HEK293 (cell line): ENCODE results near the gene TTN.

Experiments used
- CTCF ChIA-PET: fragments of 350-600 bp; formaldehyde crosslinking; extraction: SDS; loops from one replicate; lab custom pipeline; 2021; ENCODE audit warnings: antibody characterized with exemption; lab: Yijun Ruan, JAX
- POLR2A ChIA-PET: fragments of 300-600 bp; formaldehyde crosslinking; extraction: SDS; loops from one replicate; lab custom pipeline; 2020; ENCODE audit warnings: antibody characterized with exemption, inconsistent platforms; lab: Yijun Ruan, JAX
- H3K27ac ChIP-seq: fragments of 200-500 bp; sonication (Bioruptor generic); 2 replicates; pipeline ENCODE4 v1.5.1; 2014; ENCODE audit warnings: low read depth, low read length, control low read depth, inconsistent platforms; ENCODE audit errors: extremely low read depth
- H3K36me3 ChIP-seq, 2 experiments: fragments of 200-500 bp in 1 of 2; sonication (Bioruptor generic) in 1 of 2; 1 replicate in 1 of 2; 2 replicates in 1 of 2; pipeline ENCODE4 v1.5.1; 2014 to 2017; ENCODE audit warnings: inconsistent platforms in 2 of 2, low read length in 2 of 2; ENCODE audit not compliant: control insufficient read depth in 2 of 2, insufficient read depth in 1 of 2
- H3K4me1 ChIP-seq: fragments of 200-500 bp; sonication (Bioruptor generic); 2 replicates; pipeline ENCODE4 v1.5.1; 2014; ENCODE audit warnings: mild to moderate bottlenecking, low read length, inconsistent platforms; ENCODE audit not compliant: control insufficient read depth, insufficient read depth
- H3K4me3 ChIP-seq: 2 replicates; pipeline ENCODE4 v1.5.1; 2011; ENCODE audit warnings: low read depth, mild to moderate bottlenecking, control low read depth, low read length, moderate library complexity
- H3K9me3 ChIP-seq: fragments of 200-500 bp; sonication (Bioruptor generic); 2 replicates; pipeline ENCODE4 v1.5.1; 2014; ENCODE audit warnings: low read depth, low read length, inconsistent platforms; ENCODE audit not compliant: control insufficient read depth, insufficient read depth
- BCL11A ChIP-seq: fragments of 450-650 bp; formaldehyde crosslinking; IDR thresholded peaks from 2 replicates; pipeline ENCODE4 v1.5.1; 2016; ENCODE audit warnings: low read depth, missing biosample characterization, missing genetic modification characterization
- ELK4 ChIP-seq: IDR thresholded peaks from 2 replicates; pipeline ENCODE4 v1.6.1; 2011; ENCODE audit warnings: mild to moderate bottlenecking, low read depth, low read length, borderline replicate concordance
- SALL2 ChIP-seq: fragments of 450-650 bp; formaldehyde crosslinking; IDR thresholded peaks from 2 replicates; pipeline ENCODE4 v1.5.0; 2017; ENCODE audit warnings: missing biosample characterization, mild to moderate bottlenecking, missing genetic modification characterization, borderline replicate concordance
- TCF7L2 ChIP-seq: IDR thresholded peaks from 2 replicates; pipeline ENCODE4 v1.6.1; 2011; ENCODE audit warnings: low read depth, mild to moderate bottlenecking, inconsistent platforms, low read length, moderate library complexity, borderline replicate concordance
- WT1 ChIP-seq: fragments of 450-650 bp; formaldehyde crosslinking; IDR thresholded peaks from 2 replicates; pipeline ENCODE4 v1.5.1; 2016; ENCODE audit warnings: missing biosample characterization, missing genetic modification characterization
- ZBTB21 ChIP-seq: fragments of 450-650 bp; formaldehyde crosslinking; IDR thresholded peaks from 2 replicates; pipeline ENCODE4 v1.5.1; 2017; ENCODE audit warnings: missing biosample characterization, missing genetic modification characterization
- ZNF174 ChIP-seq: fragments of 450-650 bp; formaldehyde crosslinking; IDR thresholded peaks from 2 replicates; pipeline ENCODE4 v1.5.0; 2017; ENCODE audit warnings: missing biosample characterization, mild to moderate bottlenecking, missing genetic modification characterization
- ZNF221 ChIP-seq: fragments of 450-650 bp; formaldehyde crosslinking; IDR thresholded peaks from 2 replicates; pipeline ENCODE4 v1.5.1; 2017; ENCODE audit warnings: missing biosample characterization, missing genetic modification characterization, borderline replicate concordance
- ZNF311 ChIP-seq: fragments of 450-650 bp; formaldehyde crosslinking; IDR thresholded peaks from 2 replicates; pipeline ENCODE4 v1.5.1; 2017; ENCODE audit warnings: missing biosample characterization, missing genetic modification characterization, borderline replicate concordance
- ZNF426 ChIP-seq: fragments of 450-650 bp; formaldehyde crosslinking; IDR thresholded peaks from 2 replicates; pipeline ENCODE4 v1.5.1; 2017; ENCODE audit warnings: missing biosample characterization, missing genetic modification characterization, mild to moderate bottlenecking, inconsistent platforms, moderate library complexity
- ZNF501 ChIP-seq: fragments of 450-650 bp; formaldehyde crosslinking; IDR thresholded peaks from 2 replicates; pipeline ENCODE4 v1.5.1; 2016; ENCODE audit warnings: missing biosample characterization, missing genetic modification characterization
- ZNF521 ChIP-seq: fragments of 450-650 bp; formaldehyde crosslinking; IDR thresholded peaks from 2 replicates; pipeline ENCODE4 v1.5.1; 2017; ENCODE audit warnings: missing biosample characterization, mild to moderate bottlenecking, missing genetic modification characterization
- ZNF548 ChIP-seq: fragments of 450-650 bp; formaldehyde crosslinking; IDR thresholded peaks from 2 replicates; pipeline ENCODE4 v1.5.1; 2016; ENCODE audit warnings: missing biosample characterization, missing genetic modification characterization
- ZNF571 ChIP-seq: fragments of 450-650 bp; formaldehyde crosslinking; IDR thresholded peaks from 2 replicates; pipeline ENCODE4 v1.5.0; 2017; ENCODE audit warnings: missing biosample characterization, missing genetic modification characterization
- ZNF596 ChIP-seq: fragments of 450-650 bp; IDR thresholded peaks from 2 replicates; pipeline ENCODE4 v1.5.0; 2018; ENCODE audit warnings: missing biosample characterization, mild to moderate bottlenecking, missing genetic modification characterization, moderate library complexity
- ZNF610 ChIP-seq: fragments of 450-650 bp; formaldehyde crosslinking; IDR thresholded peaks from 2 replicates; pipeline ENCODE4 v1.5.1; 2016; ENCODE audit warnings: missing biosample characterization, missing genetic modification characterization, borderline replicate concordance
- ZNF654 ChIP-seq: fragments of 450-650 bp; formaldehyde crosslinking; IDR thresholded peaks from 2 replicates; pipeline ENCODE4 v1.5.1; 2016; ENCODE audit warnings: low read depth, missing biosample characterization, missing genetic modification characterization
- ZNF707 ChIP-seq: fragments of 450-650 bp; formaldehyde crosslinking; IDR thresholded peaks from 2 replicates; pipeline ENCODE4 v1.5.1; 2016; ENCODE audit warnings: missing biosample characterization, missing genetic modification characterization
- ZNF777 ChIP-seq: fragments of 450-650 bp; formaldehyde crosslinking; IDR thresholded peaks from 2 replicates; pipeline ENCODE4 v1.5.1; 2017; ENCODE audit warnings: missing biosample characterization, missing genetic modification characterization, borderline replicate concordance
- ZNF837 ChIP-seq: fragments of 450-650 bp; formaldehyde crosslinking; IDR thresholded peaks from 2 replicates; pipeline ENCODE4 v1.5.1; 2016; ENCODE audit warnings: missing biosample characterization, missing genetic modification characterization
- ZSCAN4 ChIP-seq: fragments of 450-650 bp; formaldehyde crosslinking; IDR thresholded peaks from 2 replicates; pipeline ENCODE4 v1.5.1; 2017; ENCODE audit warnings: missing biosample characterization, missing genetic modification characterization
- TF ChIP-seq, protein P1 (sequence below): fragments of 450-650 bp; formaldehyde crosslinking; IDR thresholded peaks from 2 replicates; pipeline ENCODE4 v1.5.1; 2016; ENCODE audit warnings: missing biosample characterization, missing genetic modification characterization
- TF ChIP-seq, protein P2 (sequence below): fragments of 450-650 bp; formaldehyde crosslinking; IDR thresholded peaks from 2 replicates; pipeline ENCODE4 v1.5.1; 2017; ENCODE audit warnings: missing biosample characterization, missing genetic modification characterization
- TF ChIP-seq, protein P3 (sequence below): fragments of 450-650 bp; formaldehyde crosslinking; IDR thresholded peaks from 2 replicates; pipeline ENCODE4 v1.5.1; 2016; ENCODE audit warnings: missing biosample characterization, missing genetic modification characterization

The TTN gene

DNA sequence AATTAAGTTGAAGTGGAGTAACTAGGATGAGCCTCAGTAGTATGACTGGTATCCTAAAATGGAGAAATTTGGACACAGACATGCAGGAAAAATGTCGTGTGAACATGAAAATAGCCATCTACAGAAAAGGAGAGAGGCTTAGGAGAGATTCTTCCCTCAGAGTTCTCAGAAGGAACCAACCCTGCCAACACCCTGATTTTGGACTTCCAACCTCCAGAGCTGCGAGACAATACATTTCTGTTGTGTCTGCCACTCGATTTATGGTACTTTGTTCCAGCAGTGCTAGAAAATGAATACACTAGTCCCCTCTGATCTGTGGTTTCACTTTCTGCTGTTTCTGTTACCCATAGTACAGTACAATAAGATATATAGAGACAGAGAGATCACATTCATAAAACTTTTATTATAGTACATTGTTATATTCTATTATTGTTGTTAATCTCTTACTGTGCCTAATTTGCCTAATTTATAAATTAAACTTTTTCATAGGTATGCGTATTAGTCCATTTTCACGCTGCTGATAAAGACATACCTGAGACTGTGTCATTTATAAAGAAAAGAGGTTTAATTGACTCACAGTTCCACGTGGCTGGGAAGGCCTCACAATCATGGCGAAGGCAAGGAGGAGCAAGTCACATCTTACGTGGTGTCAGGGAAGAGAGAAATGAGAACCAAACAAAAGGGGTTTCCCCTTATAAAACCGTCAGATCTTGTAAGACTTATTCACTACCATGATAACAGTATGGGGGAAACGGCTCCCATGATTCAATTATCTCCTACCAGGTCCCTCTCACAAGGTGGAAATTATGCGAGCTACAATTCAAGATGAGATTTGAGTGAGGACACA, 285.7 kb downstream of the TTN start:
- Histone ChIP-seq H3K36me3 (peaks cover 0 to 10% of the 10 kb centered on the region in 2 experiments; a peak in 2 of 3 replicates), H3K4me1 (no peaks in the 10 kb centered on the region), H3K9me3 (no peaks in the 10 kb centered on the region), H3K4me3 (no peak overlapping the region), H3K27ac (no peak overlapping the region)
- TF ChIP-seq, protein P1, sequence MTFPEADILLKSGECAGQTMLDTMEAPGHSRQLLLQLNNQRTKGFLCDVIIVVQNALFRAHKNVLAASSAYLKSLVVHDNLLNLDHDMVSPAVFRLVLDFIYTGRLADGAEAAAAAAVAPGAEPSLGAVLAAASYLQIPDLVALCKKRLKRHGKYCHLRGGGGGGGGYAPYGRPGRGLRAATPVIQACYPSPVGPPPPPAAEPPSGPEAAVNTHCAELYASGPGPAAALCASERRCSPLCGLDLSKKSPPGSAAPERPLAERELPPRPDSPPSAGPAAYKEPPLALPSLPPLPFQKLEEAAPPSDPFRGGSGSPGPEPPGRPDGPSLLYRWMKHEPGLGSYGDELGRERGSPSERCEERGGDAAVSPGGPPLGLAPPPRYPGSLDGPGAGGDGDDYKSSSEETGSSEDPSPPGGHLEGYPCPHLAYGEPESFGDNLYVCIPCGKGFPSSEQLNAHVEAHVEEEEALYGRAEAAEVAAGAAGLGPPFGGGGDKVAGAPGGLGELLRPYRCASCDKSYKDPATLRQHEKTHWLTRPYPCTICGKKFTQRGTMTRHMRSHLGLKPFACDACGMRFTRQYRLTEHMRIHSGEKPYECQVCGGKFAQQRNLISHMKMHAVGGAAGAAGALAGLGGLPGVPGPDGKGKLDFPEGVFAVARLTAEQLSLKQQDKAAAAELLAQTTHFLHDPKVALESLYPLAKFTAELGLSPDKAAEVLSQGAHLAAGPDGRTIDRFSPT, result no peak
- TF ChIP-seq ZNF548 (tag by site-specific recombination), result peak; percentile 63; the same call in 1 of the 2 replicates
- POLR2A ChIA-PET, result no interaction called here
- CTCF ChIA-PET, result interaction anchor here (0.6 to 1.4 kb wide), 2 partner anchors 26 to 406 kb away, joined by 3 to 5 read pairs; no protein-coding TSS in a partner anchor

DNA sequence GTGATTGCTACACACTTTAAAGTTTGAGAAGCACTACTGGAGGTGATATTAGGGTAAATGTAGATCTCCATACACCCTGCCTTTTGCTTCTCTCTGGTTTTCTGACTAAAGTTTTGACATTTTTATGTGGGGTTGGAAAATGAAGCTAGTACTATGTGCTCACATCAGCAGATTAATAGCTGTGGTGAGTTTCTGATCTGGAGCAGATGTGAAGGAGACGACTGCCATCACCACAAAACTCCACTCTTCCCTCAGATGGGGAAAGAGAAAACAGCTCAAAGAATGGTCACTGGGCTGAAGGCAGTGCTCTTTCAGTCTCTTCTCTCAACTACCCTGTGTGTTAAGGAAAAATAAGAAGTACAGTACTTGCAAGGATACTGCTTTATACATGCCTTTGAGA, 289.7 kb downstream of the TTN start:
- H3K36me3 ChIP-seq, result peaks cover 0 to 10% of the 10 kb centered on the region in 2 experiments; a peak in 2 of 3 replicates
- H3K4me3 ChIP-seq, result no peak overlapping the region
- H3K9me3 ChIP-seq, result no peaks in the 10 kb centered on the region
- no peak for TF ChIP-seq ZNF837 (tag by site-specific recombination)
- TF ChIP-seq ZNF174 (tag by site-specific recombination), result no peak
- no peak for TF ChIP-seq ZNF221
- no peak for TF ChIP-seq ZNF501 (tag by site-specific recombination)
- TF ChIP-seq ZNF654 (tag by site-specific recombination), result no peak
- ChIA-PET POLR2A (no interaction called here), CTCF (interaction anchor here (1.2 kb wide), 1 partner anchor 12 kb away, joined by 3 read pairs; no protein-coding TSS in a partner anchor)
- H3K4me1 ChIP-seq, result no peaks in the 10 kb centered on the region
- no peak overlapping the region for H3K27ac ChIP-seq

- Histone ChIP-seq H3K4me3 (no peak overlapping the region), H3K36me3 (peaks cover 0 to 10% of the 10 kb centered on the region in 2 experiments; a peak in 2 of 3 replicates), H3K27ac (no peak overlapping the region), H3K4me1 (no peaks in the 10 kb centered on the region), H3K9me3 (no peaks in the 10 kb centered on the region)
- ChIA-PET CTCF (interaction anchor here (0.6 kb wide), 1 partner anchor 403 kb away, joined by 3 read pairs; no protein-coding TSS in a partner anchor), POLR2A (no interaction called here)
- TF ChIP-seq BCL11A (tag by site-specific recombination) (no peak), SALL2 (tag by site-specific recombination) (no peak), ZNF571 (tag by site-specific recombination) (no peak), TCF7L2 (no peak), ZNF596 (tag by site-specific recombination) (no peak), ZNF610 (tag by site-specific recombination) (no peak), ZBTB21 (tag by site-specific recombination) (no peak), ZNF521 (tag by site-specific recombination) (no peak), ZNF777 (tag by site-specific recombination) (no peak), ZNF311 (tag by site-specific recombination) (no peak), ZNF426 (no peak), ZSCAN4 (tag by site-specific recombination) (no peak), ZNF707 (tag by site-specific recombination) (no peak), WT1 (tag by site-specific recombination) (no peak), ELK4 (no peak)
- TF ChIP-seq, protein P2, sequence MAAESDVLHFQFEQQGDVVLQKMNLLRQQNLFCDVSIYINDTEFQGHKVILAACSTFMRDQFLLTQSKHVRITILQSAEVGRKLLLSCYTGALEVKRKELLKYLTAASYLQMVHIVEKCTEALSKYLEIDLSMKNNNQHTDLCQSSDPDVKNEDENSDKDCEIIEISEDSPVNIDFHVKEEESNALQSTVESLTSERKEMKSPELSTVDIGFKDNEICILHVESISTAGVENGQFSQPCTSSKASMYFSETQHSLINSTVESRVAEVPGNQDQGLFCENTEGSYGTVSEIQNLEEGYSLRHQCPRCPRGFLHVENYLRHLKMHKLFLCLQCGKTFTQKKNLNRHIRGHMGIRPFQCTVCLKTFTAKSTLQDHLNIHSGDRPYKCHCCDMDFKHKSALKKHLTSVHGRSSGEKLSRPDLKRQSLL (tag by site-specific recombination), result no peak
- TF ChIP-seq, protein P3, sequence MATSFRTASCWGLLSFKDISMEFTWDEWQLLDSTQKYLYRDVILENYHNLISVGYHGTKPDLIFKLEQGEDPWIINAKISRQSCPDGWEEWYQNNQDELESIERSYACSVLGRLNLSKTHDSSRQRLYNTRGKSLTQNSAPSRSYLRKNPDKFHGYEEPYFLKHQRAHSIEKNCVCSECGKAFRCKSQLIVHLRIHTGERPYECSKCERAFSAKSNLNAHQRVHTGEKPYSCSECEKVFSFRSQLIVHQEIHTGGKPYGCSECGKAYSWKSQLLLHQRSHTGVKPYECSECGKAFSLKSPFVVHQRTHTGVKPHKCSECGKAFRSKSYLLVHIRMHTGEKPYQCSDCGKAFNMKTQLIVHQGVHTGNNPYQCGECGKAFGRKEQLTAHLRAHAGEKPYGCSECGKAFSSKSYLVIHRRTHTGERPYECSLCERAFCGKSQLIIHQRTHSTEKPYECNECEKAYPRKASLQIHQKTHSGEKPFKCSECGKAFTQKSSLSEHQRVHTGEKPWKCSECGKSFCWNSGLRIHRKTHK, result no peak
Observed at GRCh38 chr2:178514664-178515063, 292.6 kb downstream of the TTN start.
